H1 (cell line): ENCODE measurements around the gene LECT2. TPM values are rescaled to one million over a fixed set of nuclear protein-coding genes. Genes with fewer than 3 reads are reported as not detected.

Experiments used
- CTCF ChIA-PET: fragments of 300-600 bp; sonication (Branson Sonifier 250); formaldehyde crosslinking; loops from one replicate; lab custom pipeline; 2021; ENCODE audit not compliant: partially characterized antibody; lab: Charles Lee
- POLR2A ChIA-PET: fragments of 300-600 bp; sonication (Branson Sonifier 250); formaldehyde crosslinking; loops from one replicate; lab custom pipeline; 2021; ENCODE audit warnings: inconsistent platforms; ENCODE audit not compliant: partially characterized antibody; lab: Charles Lee
- DNase-seq, 2 experiments: peaks; one replicate each; pipeline versions ENCODE4 v3.0.0 to v3.0.0-alpha.2; 2010 to 2022; ENCODE audit warnings: low spot score in 2 of 2, low read depth in 1 of 2, mixed read lengths in 1 of 2
- FAIRE-seq: peaks from 2 replicates; lab custom pipeline; 2011; peaks lifted over from hg19 to GRCh38; lab: Jason Lieb, UNC
- H2AFZ ChIP-seq: 2 replicates; pipeline ENCODE4 v1.8.1; 2012; ENCODE audit warnings: low read length, inconsistent platforms
- H2AK5ac ChIP-seq: 2 replicates; pipeline ENCODE4 v1.6.1; 2013; ENCODE audit warnings: low read depth, low read length
- H2BK120ac ChIP-seq: replicated peaks from 2 replicates; pipeline ENCODE3; 2013; ENCODE audit warnings: low read depth, low read length, inconsistent platforms
- H2BK12ac ChIP-seq: 2 replicates; pipeline ENCODE4 v1.6.1; 2013; ENCODE audit warnings: low read depth, low read length
- H2BK15ac ChIP-seq: 2 replicates; pipeline ENCODE4 v1.6.1; 2013; ENCODE audit warnings: low read length
- H2BK20ac ChIP-seq: 2 replicates; pipeline ENCODE4 v1.6.1; 2013; ENCODE audit warnings: low read length
- H2BK5ac ChIP-seq: 2 replicates; pipeline ENCODE4 v1.6.1; 2013; ENCODE audit warnings: low read depth, low read length
- H3K14ac ChIP-seq: 2 replicates; pipeline ENCODE4 v1.6.1; 2013; ENCODE audit warnings: inconsistent platforms; ENCODE audit not compliant: insufficient read length
- H3K18ac ChIP-seq: 2 replicates; pipeline ENCODE4 v1.6.1; 2013; ENCODE audit warnings: low read length; ENCODE audit errors: extremely low read depth
- H3K23ac ChIP-seq: 2 replicates; pipeline ENCODE4 v1.6.1; 2013; ENCODE audit warnings: inconsistent platforms; ENCODE audit not compliant: insufficient read length
- H3K23me2 ChIP-seq: 2 replicates; pipeline ENCODE4 v1.6.1; 2013; ENCODE audit warnings: low read depth, low read length
- H3K27ac ChIP-seq: 2 replicates; pipeline ENCODE4 v1.6.1; 2011; ENCODE audit warnings: low read depth, low read length, inconsistent platforms
- H3K27me3 ChIP-seq, 4 experiments: replicated peaks in 1 of 4; 1 replicate in 1 of 4; 2 replicates in 3 of 4; pipeline versions ENCODE4 v1.6.1 to v1.8.1; 2011 to 2013; ENCODE audit warnings: low read length in 3 of 4, mild to moderate bottlenecking in 3 of 4, inconsistent platforms in 2 of 4, mixed read lengths in 2 of 4, moderate library complexity in 1 of 4; ENCODE audit not compliant: control insufficient read depth in 3 of 4, insufficient read depth in 3 of 4; ENCODE audit errors: extremely low read depth in 1 of 4
- H3K36me3 ChIP-seq, 4 experiments: 2 replicates each; pipeline versions ENCODE4 v1.6.1 to v1.8.1; 2011 to 2013; ENCODE audit warnings: mild to moderate bottlenecking in 4 of 4, low read length in 3 of 4, moderate library complexity in 2 of 4, control low read depth in 1 of 4, inconsistent platforms in 1 of 4; ENCODE audit not compliant: insufficient read depth in 4 of 4, control insufficient read depth in 2 of 4
- H3K4ac ChIP-seq: replicated peaks from 2 replicates; pipeline ENCODE3; 2013; ENCODE audit warnings: low read length, low read depth, mixed read lengths, inconsistent platforms; ENCODE audit not compliant: insufficient read length
- H3K4me1 ChIP-seq, 4 experiments: replicated peaks in 1 of 4; 1 replicate in 1 of 4; 2 replicates in 3 of 4; pipeline versions ENCODE4 v1.6.1 to v1.8.1; 2011 to 2013; ENCODE audit warnings: low read length in 3 of 4, inconsistent platforms in 2 of 4, mixed read lengths in 1 of 4; ENCODE audit not compliant: insufficient read depth in 4 of 4, control insufficient read depth in 3 of 4
- H3K4me2 ChIP-seq, 2 experiments: 2 replicates each; pipeline versions ENCODE4 v1.6.1 to v1.8.1; 2011 to 2013; ENCODE audit warnings: low read depth in 2 of 2, low read length in 2 of 2, control low read depth in 1 of 2, inconsistent platforms in 1 of 2, mild to moderate bottlenecking in 1 of 2; ENCODE audit not compliant: insufficient read depth in 1 of 2
- H3K4me3 ChIP-seq, 4 experiments: fragments of 200-600, 300-600 bp in 1 of 4; sonication (generic), shearing (Covaris generic), sonication (Bioruptor Twin) in 1 of 4; 2 replicates each; pipeline versions ENCODE4 v1.5.1 to v1.8.1; 2011 to 2016; ENCODE audit warnings: low read length in 4 of 4, low read depth in 3 of 4, control low read depth in 2 of 4, inconsistent platforms in 2 of 4, mild to moderate bottlenecking in 2 of 4, mixed read lengths in 1 of 4, moderate library complexity in 1 of 4; ENCODE audit not compliant: insufficient read depth in 2 of 4; ENCODE audit errors: extremely low read depth in 1 of 4
- H3K56ac ChIP-seq: replicated peaks from 2 replicates; pipeline ENCODE3; 2013; ENCODE audit warnings: low read depth, mild to moderate bottlenecking, mixed read lengths, low read length, inconsistent platforms; ENCODE audit not compliant: insufficient read length
- H3K79me1 ChIP-seq: 2 replicates; pipeline ENCODE4 v1.6.1; 2013; ENCODE audit warnings: low read depth, low read length, control low read depth
- H3K79me2 ChIP-seq, 2 experiments: 2 replicates each; pipeline versions ENCODE4 v1.6.1 to v1.8.1; 2012 to 2013; ENCODE audit warnings: low read length in 2 of 2, mild to moderate bottlenecking in 2 of 2, inconsistent platforms in 1 of 2; ENCODE audit not compliant: insufficient read depth in 2 of 2, control insufficient read depth in 1 of 2
- H3K9ac ChIP-seq, 4 experiments: replicated peaks in 1 of 4; 1 replicate in 1 of 4; 2 replicates in 3 of 4; pipeline versions ENCODE4 v1.6.1 to v1.8.1; 2011 to 2013; ENCODE audit warnings: low read depth in 3 of 4, low read length in 3 of 4, control low read depth in 2 of 4, mild to moderate bottlenecking in 2 of 4, moderate library complexity in 2 of 4, inconsistent platforms in 1 of 4; ENCODE audit errors: extremely low read depth in 1 of 4
- H3K9me3 ChIP-seq, 2 experiments: 2 replicates each; pipeline versions ENCODE4 v1.6.1 to v1.8.1; 2012 to 2013; ENCODE audit warnings: mild to moderate bottlenecking in 2 of 2, moderate library complexity in 2 of 2, control low read depth in 1 of 2, inconsistent platforms in 1 of 2, low read depth in 1 of 2, low read length in 1 of 2, mixed read lengths in 1 of 2; ENCODE audit not compliant: insufficient read depth in 2 of 2
- H4K20me1 ChIP-seq, 2 experiments: replicated peaks in 1 of 2; 2 replicates each; pipeline versions ENCODE3 to v1.8.1; 2011 to 2013; ENCODE audit warnings: inconsistent platforms in 2 of 2, low read length in 2 of 2, mild to moderate bottlenecking in 1 of 2; ENCODE audit not compliant: insufficient read depth in 2 of 2, control insufficient read depth in 1 of 2
- H4K5ac ChIP-seq: 2 replicates; pipeline ENCODE4 v1.6.1; 2013; ENCODE audit warnings: low read length, low read depth, mixed read lengths, inconsistent platforms; ENCODE audit not compliant: insufficient read length
- H4K8ac ChIP-seq: 2 replicates; pipeline ENCODE4 v1.8.0; 2013; ENCODE audit warnings: mild to moderate bottlenecking, moderate library complexity, low read length, inconsistent platforms; ENCODE audit not compliant: insufficient read depth; ENCODE audit errors: extremely low read depth
- H4K91ac ChIP-seq: replicated peaks from 2 replicates; pipeline ENCODE3; 2013; ENCODE audit warnings: low read length, mixed read lengths, inconsistent platforms; ENCODE audit not compliant: insufficient read length
- KDM5A ChIP-seq: fragments of 200-600 bp; IDR thresholded peaks from 2 replicates; pipeline ENCODE4 v1.7.1; 2012; ENCODE audit warnings: mild to moderate bottlenecking, low read length, inconsistent platforms, mixed read lengths
- POLR2AphosphoS5 ChIP-seq: IDR thresholded peaks from 2 replicates; pipeline ENCODE4 v1.6.1; 2011; ENCODE audit warnings: low read depth, low read length
- SRF ChIP-seq: IDR thresholded peaks from 2 replicates; pipeline ENCODE4 v1.6.1; 2011; ENCODE audit warnings: mild to moderate bottlenecking, low read depth, low read length, moderate library complexity
- USF2 ChIP-seq: IDR thresholded peaks from 2 replicates; pipeline ENCODE4 v1.6.1; 2011; ENCODE audit warnings: low read length, improper control_type of control experiment
- WGBS, 2 experiments: shearing (Covaris generic) in 1 of 2; methylation state at CpG; one replicate each; pipeline versions ENCODE4 v1.1.6 to v1.1.7; 2013 to 2015; ENCODE audit warnings: low lambda C conversion rate in 2 of 2, mixed read lengths in 2 of 2, inconsistent platforms in 1 of 2, low coverage in 1 of 2, missing lambda C conversion rate in 1 of 2; ENCODE audit not compliant: insufficient replicate concordance in 2 of 2, insufficient coverage in 1 of 2, insufficient read length in 1 of 2; ENCODE audit errors: extremely low coverage in 1 of 2, missing lambda C conversion rate in 1 of 2; 5-methylcytosine and 5-hydroxymethylcytosine counted together
- polyA plus RNA-seq, 7 experiments: library from polyadenylated mRNA; depleted of rRNA in 3 of 7; stranded (reverse) in 5 of 7; unstranded in 2 of 7; fragments of >200 nt in 5 of 7; fragments of 200-250 nt in 2 of 7; gene quantifications; 1 replicate in 5 of 7; 2 replicates in 1 of 7; 4 replicates in 1 of 7; pipeline versions ENCODE4 v1.2.1 to v1.2.3, GENCODE V29; 2011 to 2013; ENCODE audit warnings: missing spikeins in 2 of 7, mixed read lengths in 2 of 7
- total RNA-seq: library from RNA; stranded (reverse); fragmentation: NEBNext Ultra II Directional; extraction: Animal tissue kit (Norgen Biotek cat#: 25700); gene quantifications from 2 replicates; pipeline ENCODE4 v1.2.1, GENCODE V29; 2021

LECT2 gene
- total and polyA plus RNA-seq, 2 of the 8 experiments (the other 6 are each of a cell fraction or from before 2014, with no cell fraction given), result not detected

- Histone ChIP-seq H3K23ac (no peak overlapping the region), H2BK20ac (no peak overlapping the region), H3K79me1 (no peaks in the 10 kb centered on the region), H2AK5ac (no peak overlapping the region), H4K91ac (no peak overlapping the region), H4K5ac (no peak overlapping the region), H3K9ac (no peak overlapping the region), H3K23me2 (no peaks in the 10 kb centered on the region), H3K4me3 (no peak overlapping the region), H2BK15ac (no peak overlapping the region), H3K4ac (no peak overlapping the region), H4K20me1 (no peaks in the 10 kb centered on the region), H3K9me3 (no peaks in the 10 kb centered on the region), H3K18ac (no peak overlapping the region), H2AFZ (no peak overlapping the region), H4K8ac (no peak overlapping the region), H3K4me1 (no peaks in the 10 kb centered on the region), H2BK120ac (no peak overlapping the region), H2BK5ac (no peak overlapping the region), H3K27ac (no peak overlapping the region), H3K14ac (no peak overlapping the region), H3K36me3 (no peaks in the 10 kb centered on the region), H3K79me2 (no peaks in the 10 kb centered on the region), H3K4me2 (no peak overlapping the region), H2BK12ac (no peak overlapping the region), H3K56ac (no peak overlapping the region), H3K27me3 (no peaks in the 10 kb centered on the region; a peak in 1 of 7 replicates)
- WGBS, 2 experiments, result 88% methylated on average over 3 of the region's 3 CpGs; no CpG with 5 or more reads in 1 of the 2 experiments
- POLR2A ChIA-PET, result no interaction called here
- DNase-seq (no peak), FAIRE-seq (no peak)
- CTCF ChIA-PET, result interaction anchor here (0.6 to 3.3 kb wide), 7 partner anchors 9 to 287 kb away, joined by 3 to 15 read pairs (median 4); no protein-coding TSS in a partner anchor
- TF ChIP-seq SRF (no peak), POLR2AphosphoS5 (no peak), USF2 (no peak), KDM5A (no peak)
These were observed 4.2 kb downstream of the LECT2 start for GRCh38 chr5:135950611-135951010.
